Liver (tissue), 3 donors: ENCODE measurements around the gene FOXL1.

Experiments used
- GABPA ChIP-seq, 2 donors: IDR thresholded peaks in 1 of 2; conservative IDR thresholded peaks in 1 of 2; 2 replicates each; pipeline ENCODE4 v1.6.1; 2016; ENCODE audit warnings: antibody characterized with exemption in 2 of 2, mild to moderate bottlenecking in 1 of 2, moderate library complexity in 1 of 2
- HNF4G ChIP-seq: IDR thresholded peaks from 2 replicates; pipeline ENCODE4 v1.6.1; 2016; ENCODE audit warnings: antibody characterized with exemption
- RAD21 ChIP-seq, 2 donors: IDR thresholded peaks; 2 replicates each; pipeline ENCODE4 v1.6.1; 2016; ENCODE audit warnings: antibody characterized with exemption in 2 of 2, mild to moderate bottlenecking in 2 of 2
- YY1 ChIP-seq: IDR thresholded peaks from 2 replicates; pipeline ENCODE4 v1.6.1; 2016; ENCODE audit warnings: antibody characterized with exemption, mild to moderate bottlenecking
- TF ChIP-seq, protein P1 (sequence below): fragments of 150-350 bp; IDR thresholded peaks from 2 replicates; pipeline ENCODE4 v1.5.1; 2017; ENCODE audit warnings: improper control_type of control experiment, low read depth, low read length; ENCODE audit not compliant: missing input control
- donor health status: healthy.
- donor health status: healthy.

DNA sequence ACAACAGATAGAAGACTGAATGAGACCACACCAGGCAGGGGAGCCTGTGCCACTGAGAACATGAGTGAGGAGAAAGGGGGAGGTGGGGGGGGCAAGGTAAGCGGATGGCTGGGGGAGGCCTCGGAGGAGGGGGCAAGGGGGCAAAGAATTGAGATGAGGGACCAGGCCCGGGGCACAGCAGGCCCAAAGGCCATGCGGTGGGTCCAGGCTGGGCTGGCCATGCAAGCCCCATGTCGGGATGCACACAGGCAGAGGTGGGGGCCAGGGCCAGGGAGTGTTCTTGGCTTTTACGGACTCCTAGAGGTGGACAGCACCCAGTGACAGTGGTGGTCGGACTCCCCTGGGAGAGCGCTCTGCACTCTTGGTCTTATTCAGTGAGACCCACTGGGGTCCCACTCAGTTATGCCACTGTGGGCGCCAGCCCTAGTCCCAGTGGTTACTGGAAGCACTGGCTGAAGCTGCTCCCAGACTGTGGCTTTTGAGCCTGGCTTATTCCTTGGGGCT, 18.5 kb upstream of the FOXL1 start:
- TF ChIP-seq GABPA (IDR thresholded peaks at IDR 0.05 in 1 of 2, conservative IDR thresholded peaks at IDR 0.05 in 1 of 2) (no peak), YY1 (no peak), RAD21 (IDR thresholded peaks at IDR 0.05) (no peak), HNF4G (no peak)
- TF ChIP-seq, protein P1, sequence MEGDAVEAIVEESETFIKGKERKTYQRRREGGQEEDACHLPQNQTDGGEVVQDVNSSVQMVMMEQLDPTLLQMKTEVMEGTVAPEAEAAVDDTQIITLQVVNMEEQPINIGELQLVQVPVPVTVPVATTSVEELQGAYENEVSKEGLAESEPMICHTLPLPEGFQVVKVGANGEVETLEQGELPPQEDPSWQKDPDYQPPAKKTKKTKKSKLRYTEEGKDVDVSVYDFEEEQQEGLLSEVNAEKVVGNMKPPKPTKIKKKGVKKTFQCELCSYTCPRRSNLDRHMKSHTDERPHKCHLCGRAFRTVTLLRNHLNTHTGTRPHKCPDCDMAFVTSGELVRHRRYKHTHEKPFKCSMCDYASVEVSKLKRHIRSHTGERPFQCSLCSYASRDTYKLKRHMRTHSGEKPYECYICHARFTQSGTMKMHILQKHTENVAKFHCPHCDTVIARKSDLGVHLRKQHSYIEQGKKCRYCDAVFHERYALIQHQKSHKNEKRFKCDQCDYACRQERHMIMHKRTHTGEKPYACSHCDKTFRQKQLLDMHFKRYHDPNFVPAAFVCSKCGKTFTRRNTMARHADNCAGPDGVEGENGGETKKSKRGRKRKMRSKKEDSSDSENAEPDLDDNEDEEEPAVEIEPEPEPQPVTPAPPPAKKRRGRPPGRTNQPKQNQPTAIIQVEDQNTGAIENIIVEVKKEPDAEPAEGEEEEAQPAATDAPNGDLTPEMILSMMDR: no peak
